Measurements from ENCODE around the gene KCNJ16.

KCNJ16 gene

GRCh38 chr17:70183508-70183907 lies 108.5 kb downstream of the KCNJ16 start:
- no peaks in the 10 kb centered on the region for H3K36me3 ChIP-seq (ENCODE audit: control insufficient read depth, low read depth, low read length)
- no peaks in the 10 kb centered on the region for H3K4me1 ChIP-seq (ENCODE audit: control insufficient read depth, low read depth, low read length)
- no peak overlapping the region for H3K27ac ChIP-seq (ENCODE audit: low read length)
- H3K9ac ChIP-seq (ENCODE audit: low read length) = no peak overlapping the region
- no peaks in the 10 kb centered on the region for H3K9me3 ChIP-seq (ENCODE audit: control insufficient read depth, low read depth, low read length)
- no peaks in the 10 kb centered on the region for H3K27me3 ChIP-seq (ENCODE audit: control insufficient read depth, insufficient read depth, low read length)
- H3K4me3 ChIP-seq (ENCODE audit: low read length) = no peak overlapping the region

GRCh38 chr17:70184207-70184606 lies 109.2 kb downstream of the KCNJ16 start:
- Histone ChIP-seq H3K36me3 (ENCODE audit: control insufficient read depth, low read depth, low read length) (no peaks in the 10 kb centered on the region), H3K9me3 (ENCODE audit: control insufficient read depth, low read depth, low read length) (no peaks in the 10 kb centered on the region)

GRCh38 chr17:70184770-70185169 lies 109.7 kb downstream of the KCNJ16 start:
- no peak overlapping the region for H3K9ac ChIP-seq (ENCODE audit: low read length)
- no peaks in the 10 kb centered on the region for H3K9me3 ChIP-seq (ENCODE audit: control insufficient read depth, low read depth, low read length)
- no peak overlapping the region for H3K27ac ChIP-seq (ENCODE audit: low read length)
- H3K27me3 ChIP-seq (ENCODE audit: control insufficient read depth, insufficient read depth, low read length) = no peaks in the 10 kb centered on the region
- H3K4me3 ChIP-seq (ENCODE audit: low read length) = no peak overlapping the region
- H3K36me3 ChIP-seq (ENCODE audit: control insufficient read depth, low read depth, low read length) = no peaks in the 10 kb centered on the region
- no peaks in the 10 kb centered on the region for H3K4me1 ChIP-seq (ENCODE audit: control insufficient read depth, low read depth, low read length)

More at GRCh38 chr17:70184207-70184606, 109.2 kb downstream of the KCNJ16 start:
- no peak overlapping the region for H3K9ac ChIP-seq (ENCODE audit: low read length)
- H3K27ac ChIP-seq (ENCODE audit: low read length) = no peak overlapping the region
- H3K27me3 ChIP-seq (ENCODE audit: control insufficient read depth, insufficient read depth, low read length) = no peaks in the 10 kb centered on the region
- H3K4me1 ChIP-seq (ENCODE audit: control insufficient read depth, low read depth, low read length) = no peaks in the 10 kb centered on the region
- no peak overlapping the region for H3K4me3 ChIP-seq (ENCODE audit: low read length)

All from iPS-18a (cell line).